Kidney capillary endothelial cell (primary cell): Measurements from ENCODE around the gene WDR76.

Experiments used
- DNase-seq: peaks from one replicate; pipeline ENCODE4 v3.0.0-alpha.2; 2018; ENCODE audit warnings: low spot score

Gene WDR76

DNA sequence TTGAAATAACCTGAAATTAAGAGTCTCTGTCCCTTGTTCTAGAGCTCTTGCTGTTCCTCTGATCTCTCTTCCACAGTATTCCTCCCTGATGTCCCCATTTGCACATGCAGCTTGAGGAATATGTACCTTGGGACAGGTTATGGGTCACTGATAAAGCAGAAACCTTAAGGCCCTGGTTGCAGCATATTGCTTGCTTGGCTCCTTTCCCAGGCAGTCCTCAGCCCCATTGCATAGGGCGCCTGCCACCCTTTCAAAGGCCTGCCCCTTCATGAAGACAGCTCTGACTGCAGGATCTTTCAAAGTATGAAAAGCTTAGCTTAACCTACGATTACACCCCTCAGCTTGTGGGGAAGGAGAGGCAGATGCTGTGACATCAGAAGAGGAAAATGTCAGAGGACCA, 51.6 kb downstream of the WDR76 start:
- DNase-seq = no peak

DNA sequence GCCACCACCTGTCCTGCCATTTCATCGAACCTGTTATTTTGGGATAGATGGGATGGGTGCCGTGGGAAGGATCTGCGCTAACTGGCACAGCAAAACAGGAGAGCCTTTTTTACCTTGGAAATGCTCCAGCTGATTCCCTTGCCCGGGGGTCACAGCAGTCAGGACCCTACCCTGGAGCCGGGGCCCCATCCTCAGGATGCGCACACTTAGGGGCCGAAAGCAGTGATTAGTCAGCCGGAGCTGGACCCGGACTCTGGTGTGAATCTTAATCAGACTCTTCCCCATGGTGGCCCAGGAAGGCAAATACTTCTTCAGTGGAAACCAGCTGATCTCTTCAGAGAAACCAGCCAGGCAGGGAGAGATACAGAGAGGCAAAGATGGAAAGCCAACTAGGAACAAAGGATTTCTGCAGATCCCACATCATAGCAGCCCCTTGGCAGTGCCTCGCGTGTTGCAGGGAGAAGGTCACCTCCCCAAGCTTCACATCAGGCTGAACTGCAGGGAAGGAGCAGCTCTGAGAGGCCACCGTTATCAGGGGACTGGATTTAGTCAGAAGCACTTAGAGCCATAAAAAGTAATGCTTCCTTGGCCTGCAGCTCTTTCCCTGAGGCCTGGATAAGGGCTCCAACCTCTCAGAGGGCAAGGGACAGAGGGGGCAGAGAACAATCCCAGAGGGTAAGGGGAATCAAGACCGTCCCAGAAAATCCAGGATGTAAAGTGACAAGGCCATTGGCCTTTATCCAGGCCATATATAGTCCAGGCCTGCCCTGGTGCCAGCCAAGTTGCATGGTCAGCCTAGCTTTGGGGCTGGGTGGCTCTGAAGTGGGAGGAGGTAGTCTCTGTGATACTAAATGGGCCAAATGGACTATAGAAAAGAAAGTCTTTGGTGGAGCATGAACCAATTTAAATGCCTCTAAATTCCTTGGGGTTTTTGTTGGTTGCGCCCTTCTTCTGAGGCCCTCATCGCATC, 52.9 kb downstream of the WDR76 start:
- DNase-seq = no peak

DNA sequence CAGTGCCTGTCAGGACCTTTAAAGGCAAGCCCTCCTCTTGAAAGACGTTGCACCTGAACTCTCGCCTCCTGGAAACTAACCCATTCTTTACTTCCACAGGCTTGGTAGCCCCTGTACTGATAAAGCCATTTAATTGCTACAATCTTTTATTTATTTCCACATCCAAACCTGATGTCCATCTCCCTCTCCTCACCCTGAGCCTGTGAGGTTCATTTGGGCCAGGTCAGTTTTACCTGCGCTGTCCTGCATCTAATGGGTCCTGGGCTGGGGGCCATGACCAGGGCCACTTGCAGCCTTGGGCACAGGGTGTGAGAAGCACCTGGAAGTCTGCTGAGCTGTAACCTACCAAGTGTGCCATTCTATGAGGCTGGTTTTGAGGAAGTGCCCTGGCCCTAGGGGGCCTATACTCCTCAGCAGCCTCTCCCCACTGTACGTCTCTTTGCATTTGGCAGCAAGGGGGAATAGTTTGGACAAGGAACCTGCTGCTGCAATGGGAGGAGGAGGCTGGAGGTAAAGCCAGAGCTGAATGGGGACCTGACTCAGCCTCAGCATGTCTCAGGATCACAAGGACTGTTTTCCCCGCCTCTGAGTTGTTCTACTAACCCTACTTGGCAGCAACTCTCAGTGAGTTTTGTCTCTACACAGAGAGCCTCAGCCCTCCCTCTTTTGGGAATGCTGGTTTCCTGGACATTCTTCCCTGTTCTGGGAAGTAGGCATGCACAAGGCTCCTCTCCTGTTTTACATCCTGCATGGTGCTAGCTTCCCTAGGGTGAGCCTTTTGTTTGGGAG, 53.8 kb downstream of the WDR76 start:
- DNase-seq = no peak

GRCh38 chr15:43881245-43881644, 54.4 kb downstream of the WDR76 start:
- DNase-seq = no peak

DNA sequence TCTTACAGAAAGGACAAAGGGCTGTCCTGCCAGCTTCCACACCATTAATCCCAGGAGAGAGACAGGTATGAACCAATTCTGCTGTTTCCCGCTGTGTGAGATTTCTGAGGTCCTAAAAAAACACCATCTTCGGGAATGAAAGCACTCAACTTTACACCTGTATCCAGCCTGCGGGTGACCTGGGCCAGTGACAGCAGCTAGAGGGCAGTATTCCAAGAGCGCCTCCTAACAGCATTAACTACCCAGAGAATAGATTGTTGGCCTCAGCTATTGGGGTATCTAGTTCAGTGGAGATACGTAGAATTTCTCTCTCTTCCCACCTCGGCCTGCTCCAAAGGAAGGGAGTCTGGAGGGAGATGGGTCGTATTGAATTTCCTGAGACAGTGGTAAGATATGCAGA, 55.1 kb downstream of the WDR76 start:
- no peak for DNase-seq

DNA sequence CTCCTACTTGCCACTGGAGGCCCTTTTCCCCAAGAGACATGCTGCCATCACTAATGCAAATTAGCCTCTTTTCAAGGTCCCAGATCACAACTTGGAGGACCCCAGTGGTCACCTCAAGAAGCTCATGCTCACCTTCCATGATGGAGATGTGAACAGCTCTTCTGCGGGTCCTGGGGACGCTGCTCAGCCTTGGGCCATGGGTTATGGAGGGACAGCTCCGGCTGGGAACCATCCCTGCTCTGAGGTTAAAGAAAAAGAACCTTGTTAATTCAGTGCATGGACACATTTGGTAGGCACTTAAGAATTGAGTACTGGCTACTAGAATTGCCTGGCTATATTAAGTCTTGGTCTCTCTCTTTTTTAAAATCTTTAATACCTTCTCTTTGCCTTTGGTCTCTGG, 56.8 kb downstream of the WDR76 start:
- DNase-seq = no peak

- DNase-seq = no peak
Observed at GRCh38 chr15:43886558-43886957, 59.8 kb downstream of the WDR76 start.

DNA sequence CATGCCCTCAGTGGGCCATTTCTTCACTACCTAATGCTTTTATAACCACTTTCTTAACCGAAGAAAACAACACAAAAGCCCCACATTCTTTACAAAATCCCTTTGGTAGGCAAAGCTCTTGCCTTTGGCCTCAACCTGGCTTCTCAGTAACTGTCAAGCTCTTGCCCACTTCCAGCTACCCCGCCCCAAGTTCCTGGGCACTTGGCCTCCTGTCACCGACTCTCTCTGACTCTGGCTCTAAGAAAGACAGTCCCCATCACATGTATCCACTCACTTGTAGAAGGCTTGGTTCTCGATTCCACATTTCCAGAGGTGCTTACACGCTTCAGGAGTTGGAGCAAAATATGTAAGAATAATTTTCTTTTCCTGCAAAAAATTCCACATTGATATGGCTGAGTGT, 61.1 kb downstream of the WDR76 start:
- no peak for DNase-seq

GRCh38 chr15:43889042-43889441, 62.2 kb downstream of the WDR76 start:
- DNase-seq = no peak

DNA sequence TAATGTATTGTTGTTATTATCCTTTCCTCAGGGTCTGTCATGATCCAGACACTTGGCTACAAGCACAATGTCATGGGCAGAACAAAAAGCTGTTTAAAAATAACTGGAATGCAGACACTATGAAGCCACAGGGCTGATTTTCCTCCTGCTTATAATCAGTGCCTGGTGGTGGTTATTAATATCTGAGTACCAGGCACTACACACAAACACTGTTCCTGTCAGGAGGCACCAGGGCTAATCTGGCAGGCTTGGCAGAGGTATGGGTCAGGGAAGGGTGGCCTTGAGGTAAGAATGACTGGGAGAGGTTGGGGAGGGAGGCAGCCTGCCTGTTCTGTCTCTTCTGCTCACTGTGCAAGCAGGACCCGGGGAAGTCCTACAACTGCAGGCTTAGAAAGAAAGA, 67.2 kb downstream of the WDR76 start:
- no peak for DNase-seq

DNA sequence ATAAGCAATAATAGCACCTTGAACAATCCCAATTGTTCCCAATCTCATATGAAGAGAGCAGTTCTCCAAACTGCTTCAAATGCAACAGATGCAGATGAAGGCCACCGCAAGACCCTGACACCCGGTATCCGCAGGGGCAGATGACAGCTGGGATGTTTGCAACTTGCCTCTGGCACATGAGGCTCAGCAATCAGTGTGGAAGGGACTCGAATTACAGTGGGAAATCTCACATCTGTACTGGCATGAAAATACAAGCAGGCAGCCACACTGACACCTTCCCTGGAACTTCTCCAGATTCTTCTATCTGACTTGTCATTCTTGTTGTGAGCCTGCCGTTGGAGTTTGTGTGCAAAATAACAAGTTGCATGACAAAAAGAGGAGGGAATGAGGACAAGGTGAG, 68.8 kb downstream of the WDR76 start:
- no peak for DNase-seq

GRCh38 chr15:43896543-43896942, 69.7 kb downstream of the WDR76 start:
- no peak for DNase-seq

- no peak for DNase-seq
Observed at GRCh38 chr15:43898891-43899290, 72.1 kb downstream of the WDR76 start.

GRCh38 chr15:43899928-43900327, 73.1 kb downstream of the WDR76 start:
- no peak for DNase-seq

DNA sequence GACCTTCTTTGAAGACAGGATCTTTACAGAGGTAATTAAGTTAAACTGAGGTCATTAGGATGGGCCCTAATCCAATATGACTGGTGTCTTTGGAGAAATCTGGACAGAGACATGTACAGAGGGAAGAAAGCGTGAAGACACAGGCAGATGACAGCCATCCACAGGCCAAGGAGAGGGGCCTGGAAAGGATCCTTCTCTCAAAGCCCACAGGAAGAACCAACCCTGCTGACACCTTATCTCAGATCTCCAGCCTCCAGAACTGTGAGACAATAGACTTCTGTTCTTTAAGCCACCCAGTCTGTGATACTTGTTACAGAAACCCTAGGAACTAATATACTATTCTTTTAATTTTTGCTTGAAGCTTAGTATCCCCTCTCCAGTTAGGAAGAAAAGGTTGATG, 74.2 kb downstream of the WDR76 start:
- no peak for DNase-seq

DNA sequence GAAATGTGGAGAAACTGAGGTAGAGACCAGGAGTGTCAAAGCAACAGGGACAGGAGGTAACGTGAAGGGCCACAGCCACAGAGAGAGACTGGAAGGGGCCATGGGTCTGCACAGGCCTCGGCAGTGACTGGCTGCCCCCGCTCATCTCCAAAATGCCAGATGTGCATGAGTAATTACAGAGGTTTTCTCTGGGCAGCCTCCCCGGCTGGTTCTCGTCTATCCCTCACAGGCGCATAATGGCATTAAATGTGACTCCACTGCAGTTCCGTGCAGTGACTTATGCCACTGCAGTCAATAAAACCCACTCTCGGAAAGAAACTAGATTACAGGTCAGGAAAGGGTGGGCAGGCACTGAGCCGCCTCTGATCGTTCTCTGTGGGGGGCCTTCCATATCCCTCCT, 74.7 kb downstream of the WDR76 start:
- DNase-seq = no peak

DNA sequence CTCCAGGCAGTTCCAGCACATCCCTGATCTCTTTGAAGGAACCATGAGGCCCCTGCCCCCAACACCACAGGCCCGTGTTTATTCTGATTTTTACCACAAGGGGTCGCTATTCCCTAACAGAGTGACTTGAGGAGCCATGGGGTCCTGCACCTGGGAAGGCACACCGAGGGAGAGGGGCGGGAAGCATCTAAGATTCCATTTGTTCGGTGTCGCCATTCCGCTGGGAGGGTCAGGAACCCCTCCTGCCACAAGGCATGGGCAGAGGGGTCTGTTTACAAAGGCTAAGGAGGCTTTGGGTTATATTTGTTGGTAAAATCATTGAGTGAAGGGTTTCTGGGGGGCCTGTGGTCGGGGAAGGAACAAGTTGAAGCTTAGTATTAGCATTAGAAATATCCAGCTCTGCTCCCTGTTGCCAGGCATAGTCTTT, 77.1 kb downstream of the WDR76 start:
- DNase-seq = peak; percentile 53

GRCh38 chr15:43905755-43906154, 79.0 kb downstream of the WDR76 start:
- DNase-seq = no peak

DNA sequence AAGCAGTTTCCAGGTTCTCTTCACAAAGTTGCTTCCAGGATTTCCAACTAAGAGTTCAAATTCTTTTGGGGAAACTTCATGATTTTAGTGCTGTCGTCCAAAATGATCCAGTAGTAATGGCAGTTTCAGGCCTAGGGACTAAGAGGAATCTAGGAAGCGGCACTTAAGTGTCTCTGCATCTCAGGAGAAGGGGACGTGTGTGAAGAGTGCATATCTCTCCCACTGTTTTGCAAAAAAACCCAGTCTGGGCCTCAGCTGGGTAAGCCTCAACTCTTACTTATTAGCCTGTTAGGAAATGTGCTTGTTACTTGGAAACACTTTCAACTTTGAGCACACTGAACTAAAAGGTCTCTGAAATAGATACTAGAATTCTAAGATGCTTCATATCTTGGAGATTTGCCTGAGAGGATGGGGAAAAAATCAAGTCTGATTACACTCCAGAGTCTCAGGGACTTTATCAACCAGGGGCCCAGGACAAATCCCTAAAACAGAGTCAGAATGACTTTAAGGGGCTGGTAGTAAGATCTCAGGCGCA, 81.8 kb downstream of the WDR76 start:
- DNase-seq = no peak

GRCh38 chr15:43911235-43911781, 84.5 kb downstream of the WDR76 start:
- peak; percentile 89 for DNase-seq

DNA sequence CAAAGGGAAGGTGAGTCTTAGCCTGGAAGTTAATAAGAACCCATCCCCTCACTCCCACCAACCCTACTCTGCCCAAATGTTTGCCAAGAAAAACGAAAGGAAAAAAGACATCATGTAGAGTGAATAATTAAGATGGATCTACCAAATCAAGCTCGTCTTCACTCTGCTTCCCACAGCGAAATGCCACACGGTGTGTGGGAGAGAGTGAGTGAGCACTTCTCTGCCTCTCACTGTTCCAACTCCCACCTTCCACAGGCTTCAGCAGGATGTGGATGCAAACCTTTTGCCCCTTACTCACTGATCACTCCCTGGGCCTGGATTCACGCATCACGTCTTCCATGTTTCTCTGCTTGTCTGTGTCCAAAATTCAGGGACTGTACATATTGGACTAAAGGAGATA, 85.4 kb downstream of the WDR76 start:
- DNase-seq = no peak

- peak; percentile 93 for DNase-seq
Observed at GRCh38 chr15:43913026-43913780, 86.4 kb downstream of the WDR76 start.
